H9 (cell line): ENCODE measurements around the gene ADORA2B. TPM values are rescaled to one million over a fixed set of nuclear protein-coding genes. Genes with fewer than 3 reads are reported as not detected.

Experiments used
- DNase-seq: peaks from one replicate; pipeline ENCODE4 v3.0.0-alpha.2; 2017
- H2AFZ ChIP-seq: one replicate; pipeline ENCODE4 v1.6.1; 2013; ENCODE audit warnings: mild to moderate bottlenecking, low read length, control low read depth, moderate library complexity
- H2AK5ac ChIP-seq: 2 replicates; pipeline ENCODE4 v1.6.1; 2013; ENCODE audit warnings: low read length, control low read depth, mixed read lengths; ENCODE audit not compliant: insufficient read length
- H2BK120ac ChIP-seq: one replicate; pipeline ENCODE4 v1.6.1; 2013; ENCODE audit warnings: low read depth, mild to moderate bottlenecking, low read length, control low read depth, inconsistent platforms; ENCODE audit not compliant: poor library complexity, severe bottlenecking
- H2BK12ac ChIP-seq: 2 replicates; pipeline ENCODE4 v1.6.1; 2013; ENCODE audit warnings: low read length, control low read depth, mixed read lengths, low read depth; ENCODE audit not compliant: insufficient read length
- H2BK15ac ChIP-seq: 2 replicates; pipeline ENCODE4 v1.6.1; 2013; ENCODE audit warnings: low read depth, low read length, control low read depth
- H2BK20ac ChIP-seq: one replicate; pipeline ENCODE4 v1.6.1; 2013; ENCODE audit warnings: low read depth, mild to moderate bottlenecking, low read length, control low read depth, inconsistent platforms; ENCODE audit not compliant: poor library complexity, severe bottlenecking
- H2BK5ac ChIP-seq: 2 replicates; pipeline ENCODE4 v1.6.1; 2013; ENCODE audit warnings: low read length, control low read depth, mixed read lengths; ENCODE audit not compliant: insufficient read length
- H3K14ac ChIP-seq: 2 replicates; pipeline ENCODE4 v1.6.1; 2013; ENCODE audit warnings: low read length, control low read depth; ENCODE audit not compliant: insufficient read depth
- H3K18ac ChIP-seq: 2 replicates; pipeline ENCODE4 v1.6.1; 2013; ENCODE audit warnings: low read depth, mild to moderate bottlenecking, mixed read lengths, low read length, control low read depth; ENCODE audit not compliant: insufficient read length
- H3K23ac ChIP-seq: 2 replicates; pipeline ENCODE4 v1.6.1; 2013; ENCODE audit warnings: low read length, control low read depth, mixed read lengths, low read depth; ENCODE audit not compliant: insufficient read length
- H3K23me2 ChIP-seq: 2 replicates; pipeline ENCODE4 v1.6.1; 2013; ENCODE audit warnings: low read depth, mild to moderate bottlenecking, mixed read lengths, low read length, control low read depth; ENCODE audit not compliant: insufficient read length, poor library complexity, severe bottlenecking
- H3K27ac ChIP-seq: 2 replicates; pipeline ENCODE4 v1.5.1; 2013; ENCODE audit warnings: low read length, control low read depth, mixed read lengths, low read depth; ENCODE audit not compliant: insufficient read length
- H3K27me3 ChIP-seq: 2 replicates; pipeline ENCODE4 v1.6.1; 2013; ENCODE audit warnings: low read length, control low read depth, inconsistent platforms; ENCODE audit not compliant: insufficient read depth
- H3K4ac ChIP-seq: 2 replicates; pipeline ENCODE4 v1.6.1; 2013; ENCODE audit warnings: low read depth, mild to moderate bottlenecking, control low read depth, inconsistent platforms, low read length, moderate library complexity
- H3K4me1 ChIP-seq: 2 replicates; pipeline ENCODE4 v1.6.1; 2013; ENCODE audit warnings: low read length, control low read depth, inconsistent platforms; ENCODE audit not compliant: insufficient read depth
- H3K4me2 ChIP-seq: 2 replicates; pipeline ENCODE4 v1.6.1; 2013; ENCODE audit warnings: low read length, control low read depth, mixed read lengths; ENCODE audit not compliant: insufficient read length, insufficient read depth
- H3K56ac ChIP-seq: 2 replicates; pipeline ENCODE4 v1.6.1; 2013; ENCODE audit warnings: low read depth, mild to moderate bottlenecking, mixed read lengths, low read length, control low read depth; ENCODE audit not compliant: insufficient read length
- H3K79me1 ChIP-seq: 2 replicates; pipeline ENCODE4 v1.6.1; 2013; ENCODE audit warnings: low read depth, mild to moderate bottlenecking, moderate library complexity, low read length, control low read depth, inconsistent platforms; ENCODE audit not compliant: insufficient read depth, poor library complexity, severe bottlenecking
- H3K79me2 ChIP-seq: 2 replicates; pipeline ENCODE4 v1.6.1; 2013; ENCODE audit warnings: low read length, control low read depth, inconsistent platforms; ENCODE audit not compliant: insufficient read depth
- H3K9ac ChIP-seq: 2 replicates; pipeline ENCODE4 v1.6.1; 2013; ENCODE audit warnings: low read length, control low read depth, mixed read lengths; ENCODE audit not compliant: insufficient read length; ENCODE audit errors: extremely low read depth
- H3K9me3 ChIP-seq: one replicate; pipeline ENCODE4 v1.6.1; 2013; ENCODE audit warnings: low read depth, low read length, inconsistent platforms; ENCODE audit not compliant: control insufficient read depth
- H3T11ph ChIP-seq: one replicate; pipeline ENCODE4 v1.6.1; 2013; ENCODE audit warnings: mild to moderate bottlenecking, low read length, control low read depth, inconsistent platforms
- H4K20me1 ChIP-seq: one replicate; pipeline ENCODE4 v1.6.1; 2013; ENCODE audit not compliant: control insufficient read depth, insufficient read length, insufficient read depth
- H4K5ac ChIP-seq: 2 replicates; pipeline ENCODE4 v1.6.1; 2013; ENCODE audit warnings: low read depth, mild to moderate bottlenecking, mixed read lengths, low read length, control low read depth; ENCODE audit not compliant: insufficient read length
- H4K8ac ChIP-seq: replicated peaks from 2 replicates; pipeline ENCODE4 v1.6.1; 2013; ENCODE audit warnings: low read length, control low read depth, mixed read lengths, low read depth; ENCODE audit not compliant: insufficient read length
- H4K91ac ChIP-seq: 2 replicates; pipeline ENCODE4 v1.6.1; 2013; ENCODE audit warnings: low read depth, mild to moderate bottlenecking, moderate library complexity, mixed read lengths, low read length, control low read depth; ENCODE audit not compliant: insufficient read length
- H3K27ac Mint-ChIP-seq, 3 experiments: 2 replicates in 2 of 3; 3 replicates in 1 of 3; pipeline ENCODE4 v1.8.0; 2020 to 2021; ENCODE audit warnings: mixed read lengths in 3 of 3, mild to moderate bottlenecking in 1 of 3, moderate library complexity in 1 of 3
- H3K27me3 Mint-ChIP-seq: 2 replicates; pipeline ENCODE4 v1.8.0; 2021; ENCODE audit warnings: low read depth, mild to moderate bottlenecking, moderate library complexity, mixed read lengths
- H3K36me3 Mint-ChIP-seq, 3 experiments: 2 replicates in 2 of 3; 3 replicates in 1 of 3; pipeline ENCODE4 v1.8.0; 2020 to 2021; ENCODE audit warnings: low read depth in 3 of 3, mixed read lengths in 3 of 3; ENCODE audit not compliant: insufficient read depth in 1 of 3
- H3K4me1 Mint-ChIP-seq, 2 experiments: 2 replicates each; pipeline ENCODE4 v1.8.0; 2020; ENCODE audit warnings: mixed read lengths in 2 of 2
- H3K4me3 Mint-ChIP-seq, 2 experiments: 2 replicates in 1 of 2; 3 replicates in 1 of 2; pipeline ENCODE4 v1.8.0; 2020 to 2021; ENCODE audit warnings: mild to moderate bottlenecking in 2 of 2, mixed read lengths in 2 of 2, moderate library complexity in 1 of 2
- H3K9me3 Mint-ChIP-seq, 2 experiments: 2 replicates in 1 of 2; 3 replicates in 1 of 2; pipeline ENCODE4 v1.8.0; 2020; ENCODE audit warnings: mild to moderate bottlenecking in 2 of 2, mixed read lengths in 2 of 2, moderate library complexity in 1 of 2
- CTCF ChIP-seq: fragments of 200-600 bp; sonication (generic); conservative IDR thresholded peaks from 3 replicates; pipeline ENCODE4 v1.8.0; 2021; ENCODE audit warnings: antibody characterized with exemption, mild to moderate bottlenecking
- WGBS: extraction: QIAGEN DNeasy Blood & Tissue Kit; methylation state at CpG from one replicate; pipeline ENCODE4 v1.1.7; 2013; ENCODE audit warnings: missing lambda C conversion rate, low lambda C conversion rate, mixed read lengths; ENCODE audit not compliant: insufficient read length; ENCODE audit errors: extremely low coverage; 5-methylcytosine and 5-hydroxymethylcytosine counted together
- total RNA-seq: library from RNA; stranded (reverse); gene quantifications from 2 replicates; pipeline ENCODE4 v1.2.1, GENCODE V29; 2021

Gene ADORA2B
- total RNA-seq, 1 experiment from 2014 or later: 3.1 TPM

DNA sequence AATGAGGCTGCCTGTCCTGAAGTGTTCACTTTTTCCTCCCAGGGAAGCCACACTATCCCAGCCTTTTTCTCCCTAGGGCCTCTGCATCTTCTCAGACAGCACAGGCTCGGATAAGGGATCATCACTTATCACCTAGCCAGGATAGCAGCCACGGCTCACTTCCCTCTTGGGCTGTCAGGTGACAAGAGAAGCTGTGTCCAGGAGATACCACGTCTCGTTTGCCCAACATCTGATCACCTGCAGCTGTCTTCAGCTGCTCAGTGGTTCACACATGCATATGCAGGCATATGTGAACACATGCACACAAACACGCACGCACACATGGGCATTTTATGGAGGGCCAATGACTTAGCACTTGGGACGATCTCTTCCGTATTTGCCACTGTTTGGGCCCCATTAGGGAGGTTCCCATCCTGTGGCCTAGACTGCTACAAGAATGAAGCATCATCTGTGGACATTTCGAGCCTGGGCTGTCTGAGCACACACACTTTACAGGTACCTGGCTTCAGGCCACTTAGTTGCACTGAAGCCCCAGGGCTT is 32.4 kb upstream of the ADORA2B start:
- no peaks in the 10 kb centered on the region for H3K27me3 Mint-ChIP-seq
- DNase-seq: no peak
- no peaks in the 10 kb centered on the region for H3K27me3 ChIP-seq
- H3K79me1 ChIP-seq: no peaks in the 10 kb centered on the region
- H2BK15ac ChIP-seq: no peak overlapping the region
- no peak overlapping the region for H3K9ac ChIP-seq
- no peak overlapping the region for H3K18ac ChIP-seq
- H2AK5ac ChIP-seq: no peak overlapping the region
- no peak overlapping the region for H3K23ac ChIP-seq
- no peak overlapping the region for H3K4me3 Mint-ChIP-seq
- no peaks in the 10 kb centered on the region for H4K20me1 ChIP-seq
- H3K79me2 ChIP-seq: no peaks in the 10 kb centered on the region
- H3K23me2 ChIP-seq: no peaks in the 10 kb centered on the region
- peaks cover 14 to 17% of the 10 kb centered on the region in 2 experiments for H3K4me1 Mint-ChIP-seq
- no peaks in the 10 kb centered on the region for H3K4me1 ChIP-seq
- H3K4ac ChIP-seq: no peak overlapping the region
- no peak overlapping the region for H4K8ac ChIP-seq
- H3K27ac Mint-ChIP-seq: no peak overlapping the region
- no peak overlapping the region for H3K56ac ChIP-seq
- TF ChIP-seq CTCF: no peak
- H2AFZ ChIP-seq: no peak overlapping the region
- H3K14ac ChIP-seq: no peak overlapping the region
- H3T11ph ChIP-seq: no peak overlapping the region
- no peak overlapping the region for H2BK20ac ChIP-seq
- H2BK5ac ChIP-seq: no peak overlapping the region
- no peak overlapping the region for H2BK120ac ChIP-seq
- peaks cover 0 to 6% (median 0%) of the 10 kb centered on the region in 3 experiments; a peak in 1 of 7 replicates for H3K36me3 Mint-ChIP-seq
- H3K27ac ChIP-seq: no peak overlapping the region
- WGBS: no CpG with 5 or more reads among the region's 9 CpGs
- peaks cover 7% of the 10 kb centered on the region in 2 experiments; a peak in 4 of 5 replicates for H3K9me3 Mint-ChIP-seq
- peaks cover 3% of the 10 kb centered on the region for H3K9me3 ChIP-seq
- no peak overlapping the region for H4K91ac ChIP-seq
- H2BK12ac ChIP-seq: no peak overlapping the region
- H4K5ac ChIP-seq: no peak overlapping the region
- no peak overlapping the region for H3K4me2 ChIP-seq
